ENCODE measurements around the gene ACLY. TPM values are rescaled to one million over a fixed set of nuclear protein-coding genes. Genes with fewer than 3 reads are reported as not detected.

ACLY gene
- total and polyA plus RNA-seq, 4 donors = 14.8 to 106 (median 55.5) TPM

GRCh38 chr17:41943492-41943891, 24.7 kb upstream of the ACLY start:
- no peak overlapping the region for H3K4me3 ChIP-seq (ENCODE audit: low read length in 2 of 2)
- no peaks in the 10 kb centered on the region for H3K27me3 ChIP-seq (ENCODE audit: control insufficient read depth in 1 of 2, insufficient read depth in 2 of 2, low read length in 1 of 2)
- H3K36me3 ChIP-seq (ENCODE audit: control insufficient read depth in 1 of 2, insufficient read depth in 2 of 2, low read length in 1 of 2) = no peaks in the 10 kb centered on the region
- no peak overlapping the region for H3K27ac ChIP-seq (ENCODE audit: low read depth in 1 of 2, low read length in 2 of 2)
- WGBS, 2 donors = 95 to 96% methylated on average over 3 of the region's 3 CpGs
- no peak for DNase-seq
- no peak for ATAC-seq (ENCODE audit: low FRiP score)
- intact Hi-C loops (cut with DNase I) = no loop called here
- no peaks in the 10 kb centered on the region for H3K4me1 ChIP-seq (ENCODE audit: control insufficient read depth in 1 of 2, insufficient read depth in 2 of 2, low read length in 2 of 2)
- no peaks in the 10 kb centered on the region for H3K9me3 ChIP-seq (ENCODE audit: control insufficient read depth, low read length)

- no peak overlapping the region for H3K4me3 ChIP-seq (ENCODE audit: low read length in 2 of 2)
- WGBS, 2 donors = 92% methylated on average over 8 of the region's 8 CpGs
- no peaks in the 10 kb centered on the region for H3K4me1 ChIP-seq (ENCODE audit: control insufficient read depth in 1 of 2, insufficient read depth in 2 of 2, low read length in 2 of 2)
- no peak overlapping the region for H3K27ac ChIP-seq (ENCODE audit: low read depth in 1 of 2, low read length in 2 of 2)
- no peak for ATAC-seq (ENCODE audit: low FRiP score)
- intact Hi-C loops (cut with DNase I) = no loop called here
- no peak for DNase-seq
- no peaks in the 10 kb centered on the region for H3K9me3 ChIP-seq (ENCODE audit: control insufficient read depth, low read length)
- H3K36me3 ChIP-seq (ENCODE audit: control insufficient read depth in 1 of 2, insufficient read depth in 2 of 2, low read length in 1 of 2) = no peaks in the 10 kb centered on the region
- H3K27me3 ChIP-seq (ENCODE audit: control insufficient read depth in 1 of 2, insufficient read depth in 2 of 2, low read length in 1 of 2) = no peaks in the 10 kb centered on the region
Measured at GRCh38 chr17:41942626-41943373, 24.0 kb upstream of the ACLY start.

DNA sequence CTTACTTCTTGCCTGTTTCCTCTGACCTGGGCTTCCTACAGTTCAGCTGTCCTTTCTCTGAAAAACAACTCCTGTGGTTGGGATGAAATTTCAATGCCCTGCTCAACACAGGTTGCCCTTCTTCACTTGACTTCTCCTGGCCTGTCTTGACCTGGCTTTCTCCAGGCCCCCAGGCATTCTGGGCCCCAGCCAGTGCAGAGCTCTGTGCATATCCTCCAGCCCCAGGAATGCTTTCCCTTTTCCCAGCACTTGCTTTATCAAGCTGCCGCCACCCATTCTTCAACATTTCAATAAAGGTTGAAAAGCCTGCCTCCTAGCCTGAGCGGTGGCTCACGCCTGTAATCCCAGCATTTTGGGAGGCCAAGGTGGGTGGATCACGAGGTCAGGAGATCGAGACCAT, 22.4 kb upstream of the ACLY start:
- no peaks in the 10 kb centered on the region for H3K36me3 ChIP-seq (ENCODE audit: control insufficient read depth in 1 of 2, insufficient read depth in 2 of 2, low read length in 1 of 2)
- H3K4me1 ChIP-seq (ENCODE audit: control insufficient read depth in 1 of 2, insufficient read depth in 2 of 2, low read length in 2 of 2) = no peaks in the 10 kb centered on the region
- no peaks in the 10 kb centered on the region for H3K9me3 ChIP-seq (ENCODE audit: control insufficient read depth, low read length)
- whole genome bisulfite sequencing, 2 donors = 95 to 96% methylated on average over 5 of the region's 5 CpGs
- no peak overlapping the region for H3K4me3 ChIP-seq (ENCODE audit: low read length in 2 of 2)
- intact Hi-C loops (cut with DNase I) = no loop called here
- no peaks in the 10 kb centered on the region for H3K27me3 ChIP-seq (ENCODE audit: control insufficient read depth in 1 of 2, insufficient read depth in 2 of 2, low read length in 1 of 2)
- peak; percentile 24 for ATAC-seq (ENCODE audit: low FRiP score)
- DNase-seq = no peak
- H3K27ac ChIP-seq (ENCODE audit: low read depth in 1 of 2, low read length in 2 of 2) = no peak overlapping the region

DNA sequence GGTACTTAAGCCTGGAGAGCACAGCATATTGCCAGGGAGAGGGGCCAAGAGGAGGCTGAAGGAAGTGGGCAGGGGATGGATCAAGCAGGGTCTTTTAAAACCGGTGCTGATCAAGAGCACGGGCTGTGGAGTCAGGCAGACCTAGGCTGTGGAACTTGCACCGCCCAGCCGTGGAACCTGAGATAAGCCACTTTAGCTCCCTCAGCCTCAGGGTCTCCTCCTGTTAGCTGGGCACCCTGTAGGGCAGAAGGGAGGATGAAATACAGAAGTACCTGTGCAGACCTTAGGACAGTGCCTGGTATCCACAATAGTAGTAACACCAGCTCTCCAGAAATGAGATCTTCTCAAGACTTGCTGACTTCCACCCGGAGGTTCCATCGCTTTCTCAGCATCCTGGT, 20.9 kb upstream of the ACLY start:
- WGBS, 2 donors = 82 to 90% methylated on average over 6 of the region's 6 CpGs
- ATAC-seq (ENCODE audit: low FRiP score) = no peak
- H3K4me3 ChIP-seq (ENCODE audit: low read length in 2 of 2) = no peak overlapping the region
- intact Hi-C loops (cut with DNase I) = no loop called here
- H3K9me3 ChIP-seq (ENCODE audit: control insufficient read depth, low read length) = no peaks in the 10 kb centered on the region
- no peak overlapping the region for H3K27ac ChIP-seq (ENCODE audit: low read depth in 1 of 2, low read length in 2 of 2)
- DNase-seq = no peak
- H3K4me1 ChIP-seq (ENCODE audit: control insufficient read depth in 1 of 2, insufficient read depth in 2 of 2, low read length in 2 of 2) = no peaks in the 10 kb centered on the region
- H3K36me3 ChIP-seq (ENCODE audit: control insufficient read depth in 1 of 2, insufficient read depth in 2 of 2, low read length in 1 of 2) = peaks cover 0 to 2% of the 10 kb centered on the region in 2 donors
- no peaks in the 10 kb centered on the region for H3K27me3 ChIP-seq (ENCODE audit: control insufficient read depth in 1 of 2, insufficient read depth in 2 of 2, low read length in 1 of 2)

- 83 to 84% methylated on average over 4 of the region's 4 CpGs for WGBS, 2 donors
Measured at GRCh38 chr17:41939044-41939692, 20.4 kb upstream of the ACLY start.

DNA sequence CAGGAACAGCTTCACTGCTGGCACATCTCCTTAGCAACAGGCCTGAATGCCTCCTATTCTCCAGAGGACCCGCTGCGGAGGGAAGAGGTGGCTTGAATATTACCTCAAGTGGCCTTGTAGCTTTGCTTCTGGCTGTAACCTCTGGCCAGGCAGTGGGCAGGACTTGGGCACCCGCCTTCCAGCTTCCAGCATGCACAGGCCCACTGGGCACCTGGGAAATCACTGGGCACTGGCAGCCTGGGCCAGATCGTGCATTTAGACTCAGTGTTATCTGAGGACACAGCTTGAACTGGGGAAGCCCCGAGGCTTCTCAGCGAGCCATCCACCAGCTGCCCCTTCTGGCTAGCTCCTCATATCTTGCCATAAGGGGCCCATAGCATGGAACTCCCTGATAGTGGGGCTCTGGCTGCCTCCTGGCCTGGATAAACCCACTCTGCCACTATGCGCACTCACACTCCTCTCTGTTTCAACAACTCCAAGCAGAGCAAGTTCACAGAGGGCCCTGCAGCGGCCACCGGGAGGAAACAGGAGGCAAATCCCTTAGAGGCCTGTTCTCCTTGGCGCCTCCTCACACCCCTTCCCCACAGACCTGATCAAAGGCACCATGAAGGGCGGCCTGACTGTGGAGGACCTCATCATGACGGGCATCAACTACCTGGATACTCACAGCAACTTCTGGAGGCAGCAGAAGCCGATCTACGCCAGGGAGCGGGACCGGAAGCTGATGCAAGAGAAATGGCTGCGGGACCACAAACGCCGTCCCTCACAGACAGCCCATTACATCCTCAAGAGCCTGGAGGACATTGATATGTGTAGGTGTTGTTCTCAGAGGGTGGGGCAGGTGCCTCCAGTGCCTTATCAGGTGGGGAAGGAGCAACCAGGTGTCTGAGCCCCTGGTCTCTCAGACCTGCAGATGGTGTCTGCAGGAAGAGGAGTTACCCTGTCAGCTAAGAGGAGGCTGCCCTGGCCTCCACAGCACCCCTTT, 19.5 kb upstream of the ACLY start:
- H3K27me3 ChIP-seq (ENCODE audit: control insufficient read depth in 1 of 2, insufficient read depth in 2 of 2, low read length in 1 of 2) = no peaks in the 10 kb centered on the region
- ATAC-seq (ENCODE audit: low FRiP score) = no peak
- intact Hi-C loops (cut with DNase I) = no loop called here
- 89 to 93% methylated on average over 19 of the region's 19 CpGs for WGBS, 2 donors
- no peak overlapping the region for H3K4me3 ChIP-seq (ENCODE audit: low read length in 2 of 2)
- H3K4me1 ChIP-seq (ENCODE audit: control insufficient read depth in 1 of 2, insufficient read depth in 2 of 2, low read length in 2 of 2) = no peaks in the 10 kb centered on the region
- H3K9me3 ChIP-seq (ENCODE audit: control insufficient read depth, low read length) = no peaks in the 10 kb centered on the region
- peaks cover 0 to 2% of the 10 kb centered on the region in 2 donors for H3K36me3 ChIP-seq (ENCODE audit: control insufficient read depth in 1 of 2, insufficient read depth in 2 of 2, low read length in 1 of 2)
- no peak overlapping the region for H3K27ac ChIP-seq (ENCODE audit: low read depth in 1 of 2, low read length in 2 of 2)
- DNase-seq = no peak

More at GRCh38 chr17:41939044-41939692, 20.4 kb upstream of the ACLY start:
- Histone ChIP-seq H3K27me3 (ENCODE audit: control insufficient read depth in 1 of 2, insufficient read depth in 2 of 2, low read length in 1 of 2) (no peaks in the 10 kb centered on the region), H3K36me3 (ENCODE audit: control insufficient read depth in 1 of 2, insufficient read depth in 2 of 2, low read length in 1 of 2) (peaks cover 0 to 2% of the 10 kb centered on the region in 2 donors), H3K9me3 (ENCODE audit: control insufficient read depth, low read length) (no peaks in the 10 kb centered on the region), H3K4me3 (ENCODE audit: low read length in 2 of 2) (no peak overlapping the region), H3K4me1 (ENCODE audit: control insufficient read depth in 1 of 2, insufficient read depth in 2 of 2, low read length in 2 of 2) (no peaks in the 10 kb centered on the region), H3K27ac (ENCODE audit: low read depth in 1 of 2, low read length in 2 of 2) (no peak overlapping the region)
- intact Hi-C loops (cut with DNase I) = no loop called here
- DNase-seq (no peak), ATAC-seq (ENCODE audit: low FRiP score) (no peak)

DNA sequence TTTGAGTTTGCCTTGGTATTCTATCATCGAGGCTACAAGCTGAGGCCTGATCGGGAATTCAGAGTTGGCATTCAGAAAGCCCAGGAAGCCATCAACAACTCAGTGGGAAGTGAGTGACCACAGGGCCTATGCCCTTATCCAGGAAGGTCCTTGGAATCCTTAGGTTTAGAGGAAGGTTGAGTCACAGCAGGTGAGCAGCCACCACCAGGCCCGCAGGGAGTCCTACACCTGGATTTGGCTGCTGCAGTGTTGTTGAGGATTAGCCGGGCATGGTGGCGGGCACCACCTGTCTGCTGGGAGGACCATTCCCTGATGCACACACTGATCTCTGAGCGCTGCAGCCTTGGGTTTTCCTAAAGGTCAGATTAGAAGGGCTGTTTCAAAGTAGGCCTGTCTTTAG, 16.9 kb upstream of the ACLY start:
- ATAC-seq (ENCODE audit: low FRiP score) = no peak
- no peaks in the 10 kb centered on the region for H3K27me3 ChIP-seq (ENCODE audit: control insufficient read depth in 1 of 2, insufficient read depth in 2 of 2, low read length in 1 of 2)
- no peak overlapping the region for H3K4me3 ChIP-seq (ENCODE audit: low read length in 2 of 2)
- no peak for DNase-seq
- H3K9me3 ChIP-seq (ENCODE audit: control insufficient read depth, low read length) = no peaks in the 10 kb centered on the region
- no peak overlapping the region for H3K27ac ChIP-seq (ENCODE audit: low read depth in 1 of 2, low read length in 2 of 2)
- WGBS, 2 donors = 91 to 95% methylated on average over 6 of the region's 6 CpGs
- intact Hi-C loops (cut with DNase I) = no loop called here
- no peaks in the 10 kb centered on the region for H3K4me1 ChIP-seq (ENCODE audit: control insufficient read depth in 1 of 2, insufficient read depth in 2 of 2, low read length in 2 of 2)
- H3K36me3 ChIP-seq (ENCODE audit: control insufficient read depth in 1 of 2, insufficient read depth in 2 of 2, low read length in 1 of 2) = peaks cover 0 to 2% of the 10 kb centered on the region in 2 donors

DNA sequence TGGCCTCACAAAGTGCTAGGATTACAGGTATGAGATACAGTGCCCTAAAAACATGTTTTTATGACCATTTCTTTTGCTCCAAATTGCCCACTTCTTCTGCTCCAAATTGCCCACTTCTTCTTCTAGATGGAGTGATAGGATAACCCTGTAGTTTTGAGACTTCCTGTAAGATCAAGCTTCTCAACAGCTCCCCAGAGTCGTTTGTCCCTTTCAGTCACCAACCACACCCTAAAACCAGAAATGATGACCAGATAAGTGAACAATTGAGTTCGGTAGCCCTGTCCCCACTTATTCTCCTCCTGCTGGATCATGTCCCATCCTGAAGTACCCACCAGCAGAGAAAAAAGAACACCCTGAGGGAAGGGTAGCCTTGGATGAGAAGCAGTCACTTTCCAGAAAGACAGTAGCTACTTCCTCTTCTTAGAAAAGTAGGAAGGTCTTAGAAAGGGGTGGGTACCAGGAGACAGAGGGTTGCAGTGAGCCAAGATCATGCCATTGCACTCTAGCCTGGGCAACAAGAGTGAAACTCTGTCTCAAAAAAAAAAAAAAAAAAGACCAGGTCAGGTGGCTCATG, 14.2 kb upstream of the ACLY start:
- no peak for ATAC-seq (ENCODE audit: low FRiP score)
- H3K27ac ChIP-seq (ENCODE audit: low read depth in 1 of 2, low read length in 2 of 2) = no peak overlapping the region
- no peaks in the 10 kb centered on the region for H3K9me3 ChIP-seq (ENCODE audit: control insufficient read depth, low read length)
- no peak overlapping the region for H3K4me3 ChIP-seq (ENCODE audit: low read length in 2 of 2)
- DNase-seq = no peak
- intact Hi-C loops (cut with DNase I) = no loop called here
- peaks cover 0 to 2% of the 10 kb centered on the region in 2 donors for H3K36me3 ChIP-seq (ENCODE audit: control insufficient read depth in 1 of 2, insufficient read depth in 2 of 2, low read length in 1 of 2)
- 58 to 60% methylated on average over 2 of the region's 2 CpGs for WGBS, 2 donors
- H3K4me1 ChIP-seq (ENCODE audit: control insufficient read depth in 1 of 2, insufficient read depth in 2 of 2, low read length in 2 of 2) = no peaks in the 10 kb centered on the region
- H3K27me3 ChIP-seq (ENCODE audit: control insufficient read depth in 1 of 2, insufficient read depth in 2 of 2, low read length in 1 of 2) = no peaks in the 10 kb centered on the region

Measured in aorta (tissue), 5 donors.